Measurements from ENCODE around the gene SCUBE1.
A peak's percentile ranks its signal among the peaks of the same experiment; 100 is the strongest.

The SCUBE1 gene

DNA sequence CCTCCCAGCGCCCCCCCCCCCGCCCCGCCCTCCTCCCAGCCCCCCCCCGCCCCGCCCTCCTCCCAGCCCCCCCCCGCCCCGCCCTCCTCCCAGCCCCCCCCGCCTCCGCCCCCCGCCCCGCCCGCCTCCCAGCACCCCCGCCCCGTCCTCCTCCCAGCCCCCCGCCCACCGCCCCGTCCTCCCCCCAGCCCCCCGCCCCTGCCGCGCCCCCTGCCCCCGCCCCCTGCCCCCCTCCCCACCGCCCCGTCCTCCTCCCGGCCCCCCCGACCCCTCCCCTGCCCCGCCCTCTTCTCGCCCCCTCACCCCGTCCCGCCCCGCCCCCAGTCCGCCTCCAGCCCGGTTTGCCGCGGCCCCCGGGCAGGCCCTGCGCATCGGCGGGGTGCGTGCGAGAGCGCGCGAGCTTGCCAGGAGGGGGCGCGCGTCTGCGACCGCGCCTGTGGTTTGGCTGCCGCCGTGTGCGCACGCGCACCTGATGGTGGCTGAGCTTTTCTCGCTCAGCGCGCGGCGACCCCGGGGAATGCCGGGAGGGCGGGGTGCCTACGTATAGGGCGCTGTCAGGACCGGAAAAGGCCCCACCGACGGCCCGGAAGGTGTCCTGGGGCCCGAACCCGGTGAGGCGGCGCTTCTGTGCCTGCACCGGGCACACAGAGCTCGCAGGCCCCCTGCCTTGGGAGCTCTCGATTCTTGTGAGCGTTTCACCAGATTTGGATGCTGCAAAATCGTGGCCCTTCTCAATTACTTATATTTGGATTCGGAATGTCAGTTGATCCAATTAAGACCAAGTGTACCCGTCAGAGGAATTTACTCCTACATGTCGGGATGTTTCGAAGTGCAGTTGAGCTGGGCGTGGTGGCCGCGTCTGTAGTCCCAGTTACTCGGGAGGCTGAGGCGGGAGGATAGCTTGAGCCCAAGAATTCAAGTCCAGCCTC is 155.7 kb downstream of the SCUBE1 start:
- Histone ChIP-seq H3K4me1 (peaks cover 3% of the 10 kb centered on the region; the same call in 1 of the 2 replicates), H3K4me3 (ENCODE audit: low read depth, low read length) (peak overlapping the region; percentile 62), H3K36me3 (peaks cover 24% of the 10 kb centered on the region), H3K27me3 (no peaks in the 10 kb centered on the region), H3K9me3 (no peaks in the 10 kb centered on the region)
- DNase-seq = peak; percentile 97
- TF ChIP-seq, protein P1, sequence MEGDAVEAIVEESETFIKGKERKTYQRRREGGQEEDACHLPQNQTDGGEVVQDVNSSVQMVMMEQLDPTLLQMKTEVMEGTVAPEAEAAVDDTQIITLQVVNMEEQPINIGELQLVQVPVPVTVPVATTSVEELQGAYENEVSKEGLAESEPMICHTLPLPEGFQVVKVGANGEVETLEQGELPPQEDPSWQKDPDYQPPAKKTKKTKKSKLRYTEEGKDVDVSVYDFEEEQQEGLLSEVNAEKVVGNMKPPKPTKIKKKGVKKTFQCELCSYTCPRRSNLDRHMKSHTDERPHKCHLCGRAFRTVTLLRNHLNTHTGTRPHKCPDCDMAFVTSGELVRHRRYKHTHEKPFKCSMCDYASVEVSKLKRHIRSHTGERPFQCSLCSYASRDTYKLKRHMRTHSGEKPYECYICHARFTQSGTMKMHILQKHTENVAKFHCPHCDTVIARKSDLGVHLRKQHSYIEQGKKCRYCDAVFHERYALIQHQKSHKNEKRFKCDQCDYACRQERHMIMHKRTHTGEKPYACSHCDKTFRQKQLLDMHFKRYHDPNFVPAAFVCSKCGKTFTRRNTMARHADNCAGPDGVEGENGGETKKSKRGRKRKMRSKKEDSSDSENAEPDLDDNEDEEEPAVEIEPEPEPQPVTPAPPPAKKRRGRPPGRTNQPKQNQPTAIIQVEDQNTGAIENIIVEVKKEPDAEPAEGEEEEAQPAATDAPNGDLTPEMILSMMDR (IDR thresholded peaks at IDR 0.05; ENCODE audit: low read depth, low read length) = peak; percentile 56

DNA sequence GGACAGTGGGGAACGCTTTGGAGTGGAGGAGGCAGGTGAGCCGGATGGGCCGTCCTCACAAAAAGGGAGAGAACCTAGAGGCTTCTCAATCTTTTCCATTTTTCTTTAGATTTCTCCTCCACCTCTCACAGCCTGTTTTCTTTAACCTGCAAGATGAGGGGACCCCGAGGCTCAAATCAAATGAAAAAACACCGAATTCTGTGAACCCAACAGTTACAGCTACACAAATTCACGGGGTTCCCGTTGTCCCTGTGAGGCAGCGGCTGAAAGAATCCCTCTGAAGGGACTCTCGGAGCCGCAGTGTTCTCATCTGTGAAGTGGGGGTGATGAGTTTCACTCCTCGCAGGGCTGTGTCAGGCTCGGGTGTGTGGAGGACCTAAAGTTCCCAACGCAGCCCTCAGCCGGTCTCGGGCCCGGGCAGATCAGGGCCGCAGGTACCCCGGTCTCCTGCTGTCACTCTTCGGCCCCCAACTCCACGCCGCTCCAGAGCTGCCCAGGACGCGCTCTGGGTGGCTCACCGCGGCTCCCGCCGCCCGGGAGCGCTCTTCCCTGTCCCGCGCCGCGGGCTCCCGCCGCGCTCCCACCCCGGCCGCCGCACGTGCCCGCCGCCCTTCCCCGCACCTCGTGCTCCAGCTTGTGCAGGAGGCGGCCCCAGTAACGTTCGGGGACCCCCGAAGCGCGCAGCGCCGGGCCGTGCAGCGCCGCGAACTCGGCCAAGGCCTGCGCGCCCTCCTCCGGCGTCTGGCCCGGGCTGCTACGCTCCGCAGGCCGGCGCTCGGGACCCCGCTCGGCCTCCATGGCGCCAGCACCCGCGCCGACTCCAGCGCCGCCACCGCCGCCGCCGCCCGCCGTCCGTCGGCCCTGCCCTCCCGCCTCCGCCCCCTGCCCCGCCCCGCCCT is 156.7 kb downstream of the SCUBE1 start, which contains the start of gene TTLL12:
Gene TTLL12, minus strand, starts transcription at position 863 of the 899 bp plus-strand sequence. Its CDS starts 65 bp downstream, at position 798.
- peak; percentile 80 for DNase-seq
- H3K9me3 ChIP-seq = no peaks in the 10 kb centered on the region
- peak within 1 kb of the TSS; percentile 85 for H3K4me3 ChIP-seq (ENCODE audit: low read depth, low read length)
- H3K27me3 ChIP-seq = no peaks in the 10 kb centered on the region
- TF ChIP-seq, protein P1 (IDR thresholded peaks at IDR 0.05; ENCODE audit: low read depth, low read length) = no peak
- H3K36me3 ChIP-seq = peaks cover 32% of the 10 kb centered on the region
- peaks cover 3% of the 10 kb centered on the region; the same call in 1 of the 2 replicates for H3K4me1 ChIP-seq

DNA sequence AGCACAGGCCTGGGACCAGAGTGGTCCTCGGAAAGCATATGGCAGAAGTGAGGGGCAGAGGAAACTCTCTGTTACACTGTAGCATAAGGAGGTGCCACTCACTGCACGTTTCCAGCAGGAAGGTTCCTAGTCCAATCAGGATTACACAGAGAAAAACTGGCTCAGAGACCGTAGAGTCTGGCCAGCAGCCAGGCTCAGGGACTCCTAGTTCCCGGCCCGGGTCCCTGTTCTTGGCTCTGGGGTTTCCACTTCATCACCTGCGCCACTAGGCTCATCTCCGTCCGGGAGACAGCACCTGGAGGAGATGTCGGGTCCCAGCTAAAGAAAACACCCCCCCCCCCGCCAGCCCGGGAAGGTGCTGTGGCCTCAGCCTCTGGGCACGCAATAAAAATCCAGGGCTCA is 157.3 kb downstream of the SCUBE1 start:
- H3K9me3 ChIP-seq = no peaks in the 10 kb centered on the region
- H3K27me3 ChIP-seq = no peaks in the 10 kb centered on the region
- peaks cover 39% of the 10 kb centered on the region for H3K36me3 ChIP-seq
- TF ChIP-seq, protein P1 (IDR thresholded peaks at IDR 0.05; ENCODE audit: low read depth, low read length) = no peak
- peak; percentile 61 for DNase-seq
- H3K4me1 ChIP-seq = peaks cover 3% of the 10 kb centered on the region; the same call in 1 of the 2 replicates
- H3K4me3 ChIP-seq (ENCODE audit: low read depth, low read length) = peak overlapping the region; percentile 85

DNA sequence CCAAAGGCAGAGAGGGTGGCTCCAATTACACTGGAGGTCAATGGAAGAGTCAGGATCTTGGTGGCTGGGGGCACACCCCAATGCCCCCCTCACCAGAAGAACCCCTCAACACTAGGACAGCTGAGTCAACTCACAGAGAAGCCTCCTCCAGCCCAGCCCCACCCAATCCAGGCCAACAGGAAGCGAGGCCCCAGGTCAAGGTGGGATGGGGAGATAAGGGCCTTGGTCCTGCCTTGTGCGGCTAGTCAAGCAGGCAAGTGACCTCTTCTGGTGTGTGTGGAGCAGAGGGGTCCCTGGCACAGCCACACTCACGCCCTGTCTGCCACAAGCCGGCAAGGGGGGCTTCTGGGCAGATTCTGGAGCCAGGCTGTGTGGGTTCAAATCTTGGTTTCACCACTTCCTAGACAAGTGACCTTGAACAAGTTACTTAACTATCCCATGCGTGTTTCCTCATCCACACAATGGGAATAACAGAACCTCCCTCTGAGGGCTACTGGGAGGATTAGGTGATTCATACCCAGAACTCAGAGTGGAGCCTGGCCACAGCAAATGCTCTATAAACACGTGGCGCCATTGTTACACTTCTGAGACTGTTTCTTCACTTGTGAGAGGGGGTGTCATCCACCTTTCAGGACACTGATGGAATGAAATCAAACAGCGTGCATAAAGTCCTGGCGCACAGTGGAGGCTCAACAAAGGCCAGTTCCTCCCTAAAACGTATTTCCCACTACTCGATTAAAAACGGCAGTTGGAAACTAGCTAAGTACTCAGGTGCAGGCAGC is 159.5 kb downstream of the SCUBE1 start:
- Histone ChIP-seq H3K27me3 (no peaks in the 10 kb centered on the region), H3K4me3 (ENCODE audit: low read depth, low read length) (no peak overlapping the region), H3K9me3 (no peaks in the 10 kb centered on the region), H3K4me1 (peaks cover 3% of the 10 kb centered on the region; the same call in 1 of the 2 replicates), H3K36me3 (peaks cover 61% of the 10 kb centered on the region)
- TF ChIP-seq, protein P1 (IDR thresholded peaks at IDR 0.05; ENCODE audit: low read depth, low read length) = no peak
- no peak for DNase-seq

DNA sequence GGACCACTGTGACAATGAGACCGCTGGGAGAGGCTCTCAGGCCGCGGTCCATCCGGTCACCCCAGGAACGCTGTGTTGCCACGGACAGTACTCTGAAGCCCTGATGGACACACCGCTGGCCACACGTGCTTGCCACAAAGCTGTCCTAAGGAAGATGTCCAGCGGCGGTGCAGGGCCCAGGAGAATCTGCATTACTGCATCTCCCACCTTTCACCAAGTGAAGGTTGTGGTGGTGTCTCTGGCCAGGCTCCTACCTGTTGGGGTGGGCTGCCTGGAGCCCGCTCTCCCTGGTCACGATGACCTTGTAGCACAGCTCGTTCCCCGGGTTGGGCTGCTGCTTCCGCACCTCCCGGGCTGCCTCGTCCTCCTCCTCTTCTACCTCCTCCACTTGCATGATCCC is 160.4 kb downstream of the SCUBE1 start:
- TF ChIP-seq, protein P1 (IDR thresholded peaks at IDR 0.05; ENCODE audit: low read depth, low read length) = no peak
- Histone ChIP-seq H3K4me1 (peaks cover 3% of the 10 kb centered on the region; the same call in 1 of the 2 replicates), H3K36me3 (peaks cover 67% of the 10 kb centered on the region)

More for the DNA sequence above, 160.4 kb downstream of the SCUBE1 start:
- Histone ChIP-seq H3K4me3 (ENCODE audit: low read depth, low read length) (no peak overlapping the region), H3K27me3 (no peaks in the 10 kb centered on the region), H3K9me3 (no peaks in the 10 kb centered on the region)
- DNase-seq = no peak

Data from BE2C (cell line).